Measurements from ENCODE around the gene MRC2.

Gene MRC2

DNA sequence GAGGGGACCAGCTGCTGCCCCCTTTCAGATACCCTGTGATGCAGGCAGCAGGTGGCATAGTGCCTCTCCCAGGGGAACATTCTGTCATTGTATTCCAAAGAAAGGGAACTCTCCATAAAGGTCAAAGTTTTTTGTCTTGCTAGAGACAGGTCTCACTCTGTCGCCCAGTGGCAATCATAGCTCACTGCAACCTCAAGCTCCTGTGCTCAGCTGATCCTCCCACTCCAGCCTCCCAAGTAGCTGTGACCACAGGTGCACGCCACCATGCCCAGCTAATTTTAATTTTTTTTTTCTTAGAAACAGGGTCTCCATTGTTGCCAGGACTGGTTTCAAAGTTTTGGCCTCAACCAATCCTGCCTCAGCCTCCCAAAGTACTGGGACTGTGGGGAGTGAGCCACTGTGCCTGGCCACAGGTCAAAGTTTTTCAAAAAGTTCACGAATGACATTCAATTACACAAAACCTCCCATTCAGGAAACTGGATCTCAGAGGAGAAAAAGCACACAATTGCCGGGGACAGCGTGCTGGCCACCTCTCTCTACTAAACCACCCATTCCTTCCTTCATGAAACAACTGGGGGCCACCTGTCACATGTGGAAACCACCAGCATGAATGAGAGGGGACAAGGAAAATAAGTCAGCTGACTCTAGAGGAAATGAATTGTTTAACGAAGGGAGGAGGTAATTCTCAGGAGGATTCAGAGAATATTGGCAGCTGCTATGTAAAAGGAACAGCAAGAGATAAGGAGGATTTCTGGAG lies 100.6 kb downstream of the MRC2 start:
- TF ChIP-seq, protein P1, sequence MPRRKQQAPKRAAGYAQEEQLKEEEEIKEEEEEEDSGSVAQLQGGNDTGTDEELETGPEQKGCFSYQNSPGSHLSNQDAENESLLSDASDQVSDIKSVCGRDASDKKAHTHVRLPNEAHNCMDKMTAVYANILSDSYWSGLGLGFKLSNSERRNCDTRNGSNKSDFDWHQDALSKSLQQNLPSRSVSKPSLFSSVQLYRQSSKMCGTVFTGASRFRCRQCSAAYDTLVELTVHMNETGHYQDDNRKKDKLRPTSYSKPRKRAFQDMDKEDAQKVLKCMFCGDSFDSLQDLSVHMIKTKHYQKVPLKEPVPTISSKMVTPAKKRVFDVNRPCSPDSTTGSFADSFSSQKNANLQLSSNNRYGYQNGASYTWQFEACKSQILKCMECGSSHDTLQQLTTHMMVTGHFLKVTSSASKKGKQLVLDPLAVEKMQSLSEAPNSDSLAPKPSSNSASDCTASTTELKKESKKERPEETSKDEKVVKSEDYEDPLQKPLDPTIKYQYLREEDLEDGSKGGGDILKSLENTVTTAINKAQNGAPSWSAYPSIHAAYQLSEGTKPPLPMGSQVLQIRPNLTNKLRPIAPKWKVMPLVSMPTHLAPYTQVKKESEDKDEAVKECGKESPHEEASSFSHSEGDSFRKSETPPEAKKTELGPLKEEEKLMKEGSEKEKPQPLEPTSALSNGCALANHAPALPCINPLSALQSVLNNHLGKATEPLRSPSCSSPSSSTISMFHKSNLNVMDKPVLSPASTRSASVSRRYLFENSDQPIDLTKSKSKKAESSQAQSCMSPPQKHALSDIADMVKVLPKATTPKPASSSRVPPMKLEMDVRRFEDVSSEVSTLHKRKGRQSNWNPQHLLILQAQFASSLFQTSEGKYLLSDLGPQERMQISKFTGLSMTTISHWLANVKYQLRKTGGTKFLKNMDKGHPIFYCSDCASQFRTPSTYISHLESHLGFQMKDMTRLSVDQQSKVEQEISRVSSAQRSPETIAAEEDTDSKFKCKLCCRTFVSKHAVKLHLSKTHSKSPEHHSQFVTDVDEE (CRISPR knock-in tag; IDR thresholded peaks at IDR 0.05), result no peak
- TF ChIP-seq GLIS3 (CRISPR knock-in tag; IDR thresholded peaks at IDR 0.05), result no peak
- TF ChIP-seq BACH2 (CRISPR knock-in tag; IDR thresholded peaks at IDR 0.05; ENCODE audit: borderline replicate concordance), result no peak
- TF ChIP-seq ZNF70 (CRISPR knock-in tag; IDR thresholded peaks at IDR 0.05), result no peak
- TF ChIP-seq, protein P2, sequence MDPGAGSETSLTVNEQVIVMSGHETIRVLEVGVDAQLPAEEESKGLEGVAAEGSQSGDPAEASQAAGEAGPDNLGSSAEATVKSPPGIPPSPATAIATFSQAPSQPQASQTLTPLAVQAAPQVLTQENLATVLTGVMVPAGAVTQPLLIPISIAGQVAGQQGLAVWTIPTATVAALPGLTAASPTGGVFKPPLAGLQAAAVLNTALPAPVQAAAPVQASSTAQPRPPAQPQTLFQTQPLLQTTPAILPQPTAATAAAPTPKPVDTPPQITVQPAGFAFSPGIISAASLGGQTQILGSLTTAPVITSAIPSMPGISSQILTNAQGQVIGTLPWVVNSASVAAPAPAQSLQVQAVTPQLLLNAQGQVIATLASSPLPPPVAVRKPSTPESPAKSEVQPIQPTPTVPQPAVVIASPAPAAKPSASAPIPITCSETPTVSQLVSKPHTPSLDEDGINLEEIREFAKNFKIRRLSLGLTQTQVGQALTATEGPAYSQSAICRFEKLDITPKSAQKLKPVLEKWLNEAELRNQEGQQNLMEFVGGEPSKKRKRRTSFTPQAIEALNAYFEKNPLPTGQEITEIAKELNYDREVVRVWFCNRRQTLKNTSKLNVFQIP (CRISPR knock-in tag; IDR thresholded peaks at IDR 0.05; ENCODE audit: borderline replicate concordance, low read depth), result no peak
- TF ChIP-seq SNAI2 (CRISPR knock-in tag; IDR thresholded peaks at IDR 0.05), result no peak
- TF ChIP-seq PPARA (CRISPR knock-in tag; IDR thresholded peaks at IDR 0.05; ENCODE audit: borderline replicate concordance), result no peak
- ATAC-seq, result no peak

DNA sequence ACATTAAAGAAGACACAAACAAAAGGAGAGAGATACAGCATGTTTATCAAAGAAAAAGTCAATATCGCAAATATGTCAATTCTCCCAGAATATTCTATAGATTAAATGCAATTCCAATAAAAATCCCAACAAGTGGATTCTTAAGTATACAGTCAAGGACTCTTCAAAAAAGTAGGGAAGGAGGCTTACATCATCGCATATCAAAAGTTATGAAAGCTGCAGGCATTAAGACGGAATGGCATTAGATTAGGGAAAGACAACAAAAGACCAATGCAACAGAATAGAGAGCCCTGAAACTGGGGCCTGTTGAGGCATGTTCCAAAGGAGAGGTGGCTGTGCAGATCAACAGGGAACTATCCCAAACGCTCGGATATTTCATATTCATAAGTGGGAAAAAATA lies 104.7 kb downstream of the MRC2 start:
- TF ChIP-seq ARNTL (CRISPR knock-in tag; IDR thresholded peaks at IDR 0.05; ENCODE audit: borderline replicate concordance, low read depth) (no peak), ISL1 (CRISPR knock-in tag; IDR thresholded peaks at IDR 0.05) (no peak), CSDC2 (CRISPR knock-in tag; IDR thresholded peaks at IDR 0.05) (no peak), SNAI2 (CRISPR knock-in tag; IDR thresholded peaks at IDR 0.05) (no peak)
- TF ChIP-seq, protein P3, sequence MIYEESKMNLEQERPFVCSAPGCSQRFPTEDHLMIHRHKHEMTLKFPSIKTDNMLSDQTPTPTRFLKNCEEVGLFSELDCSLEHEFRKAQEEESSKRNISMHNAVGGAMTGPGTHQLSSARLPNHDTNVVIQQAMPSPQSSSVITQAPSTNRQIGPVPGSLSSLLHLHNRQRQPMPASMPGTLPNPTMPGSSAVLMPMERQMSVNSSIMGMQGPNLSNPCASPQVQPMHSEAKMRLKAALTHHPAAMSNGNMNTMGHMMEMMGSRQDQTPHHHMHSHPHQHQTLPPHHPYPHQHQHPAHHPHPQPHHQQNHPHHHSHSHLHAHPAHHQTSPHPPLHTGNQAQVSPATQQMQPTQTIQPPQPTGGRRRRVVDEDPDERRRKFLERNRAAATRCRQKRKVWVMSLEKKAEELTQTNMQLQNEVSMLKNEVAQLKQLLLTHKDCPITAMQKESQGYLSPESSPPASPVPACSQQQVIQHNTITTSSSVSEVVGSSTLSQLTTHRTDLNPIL (CRISPR knock-in tag; IDR thresholded peaks at IDR 0.05; ENCODE audit: low read depth), result no peak
- ATAC-seq, result no peak

DNA sequence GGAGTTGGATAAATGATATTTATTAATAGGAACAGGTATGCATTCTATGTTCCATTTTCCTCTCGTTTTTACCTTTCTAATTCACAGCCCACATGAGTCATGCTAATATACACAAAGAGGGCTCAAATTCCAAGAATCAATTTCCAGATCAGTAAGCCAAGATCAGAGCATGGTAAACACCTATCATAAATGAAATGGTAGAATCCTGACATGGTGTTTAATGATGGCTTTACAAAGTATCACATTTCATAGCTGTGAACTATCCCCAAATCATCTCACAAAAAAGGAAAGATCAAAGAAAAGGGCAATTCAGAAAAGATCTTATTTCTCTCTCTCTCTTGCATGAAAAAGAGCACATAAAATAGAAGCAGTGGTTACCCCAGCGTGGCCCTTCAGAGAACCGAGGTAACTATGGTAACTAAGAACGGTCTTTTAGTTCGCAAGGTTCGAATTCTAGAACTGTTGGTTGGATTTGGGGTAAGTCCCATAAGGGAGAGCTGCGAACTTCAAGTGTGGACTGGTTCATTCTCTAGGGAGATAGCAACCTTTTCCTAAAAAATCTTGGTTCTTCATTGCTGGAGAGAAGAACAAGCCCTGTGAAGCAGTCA lies 107.7 kb downstream of the MRC2 start:
- ATAC-seq, result no peak
- TF ChIP-seq TCF4 (CRISPR knock-in tag; IDR thresholded peaks at IDR 0.05; ENCODE audit: borderline replicate concordance) (no peak), ARNTL (CRISPR knock-in tag; IDR thresholded peaks at IDR 0.05; ENCODE audit: borderline replicate concordance, low read depth) (no peak), GLIS3 (CRISPR knock-in tag; IDR thresholded peaks at IDR 0.05) (no peak), CSDC2 (CRISPR knock-in tag; IDR thresholded peaks at IDR 0.05) (no peak), SNAI2 (CRISPR knock-in tag; IDR thresholded peaks at IDR 0.05) (no peak), RARB (CRISPR knock-in tag; IDR thresholded peaks at IDR 0.05) (no peak)
- TF ChIP-seq, protein P1 (CRISPR knock-in tag; IDR thresholded peaks at IDR 0.05), result no peak

DNA sequence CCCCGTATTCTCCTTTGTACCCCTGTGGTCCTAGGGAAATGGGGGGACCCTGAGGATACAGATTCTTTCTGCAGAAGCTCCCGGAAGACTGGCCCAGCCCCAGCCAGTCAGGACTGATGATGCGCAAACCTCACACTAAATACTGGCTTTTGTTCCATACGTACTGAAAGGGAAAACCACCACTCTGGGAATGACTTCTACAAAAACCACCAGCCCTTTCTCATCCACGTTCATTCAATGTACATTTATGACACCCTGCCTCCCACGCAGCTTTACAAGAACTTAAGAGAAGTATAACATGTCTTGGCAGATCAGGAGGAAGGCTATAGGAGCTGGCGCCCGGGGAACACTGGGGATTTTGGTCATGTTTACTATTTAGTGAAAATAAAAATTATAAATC lies 110.0 kb downstream of the MRC2 start:
- no peak for ATAC-seq
- TF ChIP-seq, protein P4, sequence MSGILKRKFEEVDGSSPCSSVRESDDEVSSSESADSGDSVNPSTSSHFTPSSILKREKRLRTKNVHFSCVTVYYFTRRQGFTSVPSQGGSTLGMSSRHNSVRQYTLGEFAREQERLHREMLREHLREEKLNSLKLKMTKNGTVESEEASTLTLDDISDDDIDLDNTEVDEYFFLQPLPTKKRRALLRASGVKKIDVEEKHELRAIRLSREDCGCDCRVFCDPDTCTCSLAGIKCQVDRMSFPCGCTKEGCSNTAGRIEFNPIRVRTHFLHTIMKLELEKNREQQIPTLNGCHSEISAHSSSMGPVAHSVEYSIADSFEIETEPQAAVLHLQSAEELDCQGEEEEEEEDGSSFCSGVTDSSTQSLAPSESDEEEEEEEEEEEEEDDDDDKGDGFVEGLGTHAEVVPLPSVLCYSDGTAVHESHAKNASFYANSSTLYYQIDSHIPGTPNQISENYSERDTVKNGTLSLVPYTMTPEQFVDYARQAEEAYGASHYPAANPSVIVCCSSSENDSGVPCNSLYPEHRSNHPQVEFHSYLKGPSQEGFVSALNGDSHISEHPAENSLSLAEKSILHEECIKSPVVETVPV (CRISPR knock-in tag; IDR thresholded peaks at IDR 0.05), result no peak
- TF ChIP-seq CSDC2 (CRISPR knock-in tag; IDR thresholded peaks at IDR 0.05), result no peak

All from SK-N-SH treated with all-trans-retinoic acid at 6 μM for 48 hours (cell line).